Erythroblast (primary cell): ENCODE data around the gene WDR5.

Experiments
- GATA1 ChIP-seq: IDR thresholded peaks from 2 replicates; pipeline ENCODE4 v1.6.1; 2011; ENCODE audit warnings: low read depth, mild to moderate bottlenecking, control low read depth, low read length, moderate library complexity
- POLR2A ChIP-seq: IDR thresholded peaks from 2 replicates; pipeline ENCODE4 v1.6.1; 2011; ENCODE audit warnings: mild to moderate bottlenecking, low read length

GRCh38 chr9:134198791-134199190 is 62.9 kb downstream of the WDR5 start:
- no peak for TF ChIP-seq POLR2A
- TF ChIP-seq GATA1, result no peak
